Stimulated activated CD4-positive, alpha-beta T cell treated with anti-CD3 and anti-CD28 coated beads, TNF-alpha, amount 100 ng/mL, for 24 hours (primary cell): ENCODE data around the gene PPP1R11.
A peak's percentile ranks its signal among the peaks of the same experiment; 100 is the strongest.
"Not testable (repeated sequence)": the region's sequence is repeated elsewhere in the genome, so short reads cannot be mapped to it uniquely, and the experiment has no call there.

Experiments
- DNase-seq, 3 experiments: peaks; one replicate each; pipeline ENCODE4 v3.0.0-alpha.2; 2020; ENCODE audit warnings: low read depth in 3 of 3

The PPP1R11 gene, protein sequence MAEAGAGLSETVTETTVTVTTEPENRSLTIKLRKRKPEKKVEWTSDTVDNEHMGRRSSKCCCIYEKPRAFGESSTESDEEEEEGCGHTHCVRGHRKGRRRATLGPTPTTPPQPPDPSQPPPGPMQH

DNA sequence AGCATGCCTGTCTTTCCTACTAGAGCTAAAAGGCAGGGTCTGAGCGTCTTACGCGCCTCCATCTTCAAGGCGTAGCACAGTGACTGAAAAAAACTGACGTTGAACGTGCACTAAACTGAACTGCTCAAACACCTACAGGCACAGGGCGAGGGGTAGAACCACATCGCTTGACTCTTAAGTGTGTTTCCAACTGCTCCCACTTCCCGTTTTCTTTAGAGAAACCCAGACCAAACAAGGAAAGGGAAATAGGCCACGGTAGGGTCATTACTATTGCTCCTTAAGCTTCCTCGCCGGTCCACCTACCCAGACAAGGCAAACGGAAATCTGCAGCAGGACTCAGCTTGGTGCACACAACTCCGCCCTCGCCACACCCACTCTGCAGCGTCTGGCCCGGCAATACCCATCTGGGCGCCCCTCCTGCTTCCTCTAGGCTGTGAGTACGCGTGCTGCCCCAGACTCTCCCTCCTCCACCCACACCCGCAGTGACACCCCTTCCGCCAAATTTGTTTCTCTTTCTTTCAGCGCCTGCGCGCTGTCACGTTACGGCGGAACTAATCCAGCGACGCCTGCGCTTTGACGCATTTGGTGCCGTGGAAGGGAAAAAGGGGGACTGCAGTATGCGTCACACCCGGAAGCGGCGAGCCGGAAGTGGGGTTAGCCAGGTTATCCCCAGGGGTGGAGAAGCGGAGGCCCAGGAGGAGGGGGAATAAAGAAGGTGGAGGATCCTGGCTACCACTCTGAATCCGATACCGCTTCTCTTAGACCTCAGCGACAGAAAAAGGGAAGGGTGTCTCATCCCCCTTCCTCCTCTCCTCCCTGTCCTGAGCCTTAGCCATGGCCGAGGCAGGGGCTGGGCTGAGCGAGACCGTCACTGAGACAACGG, at the start of gene PPP1R11:
Gene PPP1R11, plus strand, starts transcription at position 622 of the 883 bp plus-strand sequence. Its CDS starts 213 bp downstream, at position 835.
- DNase-seq, result peak; percentile 98 to 99 (median 99)

DNA sequence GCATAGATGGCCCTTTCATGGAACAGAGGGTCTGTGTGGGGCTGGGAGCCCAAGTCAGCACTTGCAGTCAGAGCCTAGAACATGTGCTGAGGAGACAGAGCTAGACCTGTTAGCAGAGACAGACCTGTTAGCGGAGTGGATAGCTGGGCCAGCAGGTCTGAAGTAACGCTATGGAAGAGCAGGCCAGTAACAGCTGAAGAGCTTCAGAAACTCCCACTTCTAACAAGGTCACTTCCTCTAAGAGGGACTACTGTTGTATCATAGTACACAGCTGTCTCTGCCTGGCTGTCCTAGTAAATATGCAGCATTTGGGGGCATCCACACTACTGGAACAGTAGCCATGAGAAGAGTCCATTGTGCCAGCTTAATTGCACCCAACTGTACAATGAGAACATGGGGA, 47.2 kb upstream of the PPP1R11 start:
- DNase-seq, result no peak

DNA sequence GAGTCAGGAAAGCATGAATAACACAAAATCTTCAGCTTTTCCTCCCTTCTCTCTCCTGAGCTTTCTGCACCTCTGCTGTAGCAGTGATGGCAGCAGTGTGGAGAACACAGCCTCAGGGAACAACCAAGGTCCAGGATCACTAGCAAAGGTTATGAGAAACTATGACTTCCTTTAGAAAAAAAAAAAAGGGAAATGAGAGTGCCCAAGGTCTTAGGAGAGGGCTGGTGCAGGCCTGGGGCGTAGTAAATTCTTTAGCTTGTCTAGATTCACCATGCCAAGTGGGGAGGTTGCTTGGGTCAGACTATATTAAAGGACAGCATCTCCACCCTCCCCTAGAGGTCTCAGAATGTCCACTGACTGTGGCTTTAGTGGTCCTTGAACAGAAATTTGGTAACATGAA, 46.4 kb upstream of the PPP1R11 start:
- DNase-seq, result no peak

DNA sequence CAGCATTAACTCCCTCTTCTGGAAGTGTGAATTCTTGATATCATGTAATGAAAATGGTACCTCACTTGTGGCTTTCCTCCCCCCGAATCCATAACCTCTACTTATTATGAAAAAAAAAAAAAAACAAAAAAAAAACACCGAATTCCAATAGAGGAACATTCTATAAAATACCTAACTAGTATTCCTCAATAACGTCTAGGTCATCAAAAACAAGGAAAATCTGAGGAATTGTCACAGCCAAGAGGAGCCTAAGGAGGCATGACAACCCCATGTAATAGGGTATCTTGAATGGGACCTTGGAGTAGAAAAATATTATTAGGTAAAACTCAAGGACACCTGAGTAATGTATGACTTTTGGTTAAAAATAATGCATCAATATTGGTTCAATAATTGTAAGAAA, 44.8 kb upstream of the PPP1R11 start:
- DNase-seq, result no peak

DNA sequence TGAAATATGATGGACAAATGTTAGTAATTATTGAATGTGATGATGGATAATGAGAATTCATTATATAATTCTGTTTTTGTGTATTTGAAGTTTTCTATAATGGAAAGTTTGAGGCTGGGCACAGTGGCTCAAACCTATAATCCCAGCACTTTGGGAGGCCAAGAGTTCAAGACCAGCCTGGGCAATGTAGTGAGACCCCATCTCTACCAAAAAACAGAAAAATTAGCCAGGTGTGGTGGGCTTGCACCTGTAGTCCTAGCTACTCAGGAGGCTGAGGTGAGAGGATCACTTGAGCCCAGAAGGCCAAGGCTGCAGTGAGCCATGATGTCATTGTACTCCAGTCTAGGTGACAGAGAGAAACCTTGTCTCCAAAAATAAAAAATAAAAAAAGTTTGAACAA, 44.3 kb upstream of the PPP1R11 start:
- not testable (repeated sequence) for DNase-seq

DNA sequence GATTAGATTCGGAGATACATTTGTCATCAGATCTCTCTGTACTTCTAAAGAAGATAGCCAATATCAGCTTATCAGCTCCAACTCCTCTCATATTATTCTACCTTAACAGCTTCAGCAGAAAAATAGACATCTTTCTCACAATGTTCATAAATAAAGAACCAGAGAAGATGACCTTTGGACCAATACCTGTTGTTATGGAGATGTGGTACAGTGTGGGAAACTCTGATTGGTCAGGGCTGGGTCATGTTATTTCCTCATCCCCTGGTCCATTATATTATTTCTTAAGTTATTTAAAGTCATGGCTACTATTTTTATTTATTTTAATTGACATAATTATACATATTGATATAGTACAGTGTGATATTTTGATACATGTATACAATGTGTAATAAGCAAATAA, 41.8 kb upstream of the PPP1R11 start:
- no peak for DNase-seq

DNA sequence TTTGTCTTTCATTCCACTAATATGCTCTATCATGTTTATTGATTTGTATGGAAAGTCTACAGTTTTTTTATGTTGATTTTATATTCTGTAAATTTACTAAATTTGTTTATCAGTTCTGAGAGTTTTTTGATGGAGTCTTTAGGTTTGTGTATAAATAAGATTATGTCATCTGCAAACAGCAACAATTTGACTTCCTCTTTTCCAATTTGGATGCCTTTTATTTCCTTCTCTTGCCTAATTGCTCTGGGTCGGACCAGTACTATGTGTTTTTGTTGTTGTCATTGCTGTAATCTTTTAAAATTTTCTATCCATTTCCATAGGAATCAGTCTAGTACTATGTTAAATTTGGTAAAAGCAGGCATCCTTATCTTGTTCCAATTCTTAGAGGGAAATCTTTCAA, 37.4 kb upstream of the PPP1R11 start:
- no peak for DNase-seq

DNA sequence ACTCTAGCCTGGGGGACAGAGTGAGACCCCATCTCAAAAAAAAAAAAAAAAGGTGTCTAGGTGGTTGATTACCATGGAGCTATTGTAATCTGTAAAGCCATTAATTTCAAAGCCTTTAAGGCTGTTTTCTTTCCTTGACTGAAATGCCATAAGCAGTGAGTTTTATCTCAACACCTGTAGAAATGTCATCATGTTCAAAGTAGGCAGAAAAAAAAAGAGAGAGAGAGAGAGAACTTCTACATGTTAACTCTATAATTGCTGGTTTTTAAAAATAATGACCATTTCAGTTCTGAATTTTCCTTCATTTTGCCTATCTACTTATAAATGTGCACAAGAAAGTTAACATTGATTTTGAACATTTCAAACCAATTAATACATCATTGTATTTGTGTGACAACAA, 35.6 kb upstream of the PPP1R11 start:
- no peak for DNase-seq

DNA sequence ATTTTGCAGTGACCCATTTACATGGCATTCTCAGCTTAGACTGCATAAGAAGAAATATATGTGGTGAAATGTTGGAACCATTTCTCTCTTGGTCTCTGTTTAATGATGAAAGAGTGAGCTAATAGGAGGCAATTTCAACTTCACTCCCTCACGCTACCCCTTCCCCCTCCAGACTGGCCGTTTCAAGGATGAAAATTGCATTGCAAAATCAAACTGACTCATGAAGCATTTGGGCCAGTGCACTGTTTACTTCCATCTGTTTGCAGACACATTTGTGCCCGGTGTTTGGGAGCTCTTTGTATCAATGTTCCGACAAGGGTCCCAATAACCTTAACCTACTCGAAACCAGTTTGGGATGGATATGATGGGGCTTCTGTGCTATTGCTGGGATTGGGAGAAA, 33.6 kb upstream of the PPP1R11 start:
- DNase-seq, result not testable (repeated sequence)

DNA sequence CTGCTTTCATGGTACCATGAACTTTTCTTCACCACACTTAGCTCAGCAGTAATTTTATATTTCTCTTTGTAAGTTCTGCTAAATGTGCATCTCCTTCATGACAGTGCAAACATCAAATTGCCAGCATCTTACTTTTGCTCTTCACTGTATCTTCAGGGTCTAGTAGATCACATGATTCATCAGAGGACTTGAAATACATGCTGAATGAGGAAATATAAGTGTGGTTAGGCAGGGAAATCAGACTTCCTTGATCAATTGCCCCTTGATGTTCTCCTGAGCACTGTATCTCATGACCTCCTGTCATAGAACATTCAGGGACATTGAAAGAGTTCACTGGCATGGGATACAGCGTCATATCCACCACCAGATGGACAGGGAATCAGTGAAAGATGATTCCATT, 31.2 kb upstream of the PPP1R11 start:
- DNase-seq, result no peak

DNA sequence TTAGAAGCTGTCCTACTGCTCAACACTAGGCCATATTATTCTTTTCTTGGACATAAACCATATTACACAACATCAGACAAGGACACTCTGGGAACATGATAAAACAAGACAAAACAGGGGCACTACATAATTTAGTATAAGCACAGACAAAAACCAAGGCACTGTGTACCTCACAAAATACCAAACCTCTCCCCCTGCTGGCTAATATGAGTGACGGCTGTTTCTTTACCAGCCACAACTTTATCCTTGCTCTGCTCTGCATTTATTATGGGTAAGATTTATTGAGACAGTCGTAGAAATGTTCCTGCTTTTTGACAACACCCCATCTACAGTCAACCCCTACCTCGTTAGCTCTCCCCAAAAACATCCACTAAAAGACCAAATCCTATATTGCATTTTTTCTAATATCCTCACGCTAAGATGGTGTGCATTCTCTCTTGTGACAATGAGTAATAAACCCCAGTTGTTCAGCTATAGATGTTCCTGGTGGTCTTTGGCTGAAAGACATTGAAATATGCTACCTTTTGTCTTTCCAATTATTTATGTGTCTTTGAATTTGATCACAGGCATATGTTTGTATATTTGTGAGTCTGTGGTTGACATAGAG, 29.7 kb upstream of the PPP1R11 start:
- DNase-seq, result no peak

DNA sequence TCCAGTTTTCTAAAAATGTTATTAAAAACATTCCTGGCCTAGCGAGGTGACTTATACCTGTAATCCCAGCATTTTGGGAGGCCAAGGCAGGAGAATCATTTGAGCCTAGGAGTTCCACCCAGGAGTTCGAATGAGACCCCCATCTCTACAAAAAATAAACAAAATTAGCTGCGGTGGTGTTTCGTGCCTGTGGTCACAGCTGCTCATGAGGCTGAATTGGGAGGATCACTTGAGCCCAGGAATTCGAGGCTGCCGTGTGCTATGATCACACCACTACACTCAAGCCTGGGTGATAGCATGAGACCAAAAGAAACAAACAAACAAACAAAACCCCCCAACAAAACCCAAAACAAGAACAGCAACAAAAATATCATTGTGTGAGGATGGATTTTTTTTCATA, 25.8 kb upstream of the PPP1R11 start:
- DNase-seq, result no peak

DNA sequence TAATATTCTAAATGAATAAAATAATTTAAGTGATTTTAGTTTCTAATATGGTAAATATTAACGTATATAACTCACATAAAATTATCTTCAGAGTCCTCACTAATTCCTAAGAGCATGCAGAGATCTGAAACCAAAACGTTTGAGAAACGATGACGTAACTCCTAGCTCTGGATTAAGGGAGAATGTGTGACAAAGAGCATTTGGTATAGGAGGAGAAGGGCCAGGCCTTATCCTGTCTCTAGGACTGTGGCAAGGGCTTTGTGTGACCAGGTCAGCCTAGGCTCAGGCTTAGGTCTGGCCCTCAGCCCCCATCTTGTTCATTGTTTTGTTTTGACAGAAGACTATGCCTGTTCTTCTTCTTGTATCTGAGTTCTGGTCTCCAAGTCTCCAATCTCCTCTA, 25.2 kb upstream of the PPP1R11 start:
- no peak for DNase-seq

DNA sequence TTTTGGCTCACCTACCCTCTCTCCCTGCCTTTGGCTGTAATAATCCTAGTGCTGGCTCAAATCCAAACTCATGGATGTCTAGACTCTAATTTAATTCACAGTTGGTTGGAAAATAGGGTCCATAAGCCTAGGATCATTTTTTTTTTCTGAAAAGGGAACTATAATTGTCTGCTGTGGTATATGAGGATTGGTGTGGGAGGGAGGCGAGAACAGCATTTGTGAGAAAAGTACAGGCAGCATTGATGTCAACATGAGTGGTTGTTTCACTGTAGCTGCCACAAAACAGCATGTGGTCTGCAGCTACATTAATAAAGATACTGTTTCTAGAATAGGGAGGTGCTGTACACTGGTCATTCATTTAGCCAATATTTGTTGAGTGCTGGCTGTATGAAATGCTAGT, 24.5 kb upstream of the PPP1R11 start:
- no peak for DNase-seq

DNA sequence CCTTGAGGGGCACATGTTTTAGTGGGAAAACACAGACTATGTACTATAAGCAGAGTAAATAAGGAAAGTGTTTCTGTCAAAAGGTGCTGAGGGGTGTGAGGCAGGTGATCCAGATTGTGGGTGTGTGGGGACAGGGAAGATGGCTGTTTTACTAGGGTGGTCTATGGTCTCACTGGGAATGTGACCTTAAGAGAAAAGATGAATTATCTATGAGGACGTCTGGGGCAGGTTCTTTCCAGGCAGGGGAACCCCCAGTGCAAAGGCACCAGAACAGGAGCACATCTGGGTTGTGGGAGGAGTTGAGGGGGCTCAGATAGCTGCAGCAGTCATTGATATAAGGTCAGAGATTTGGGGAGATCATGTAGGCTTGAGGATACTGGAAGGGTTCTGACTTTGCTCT, 24.1 kb upstream of the PPP1R11 start:
- no peak for DNase-seq

DNA sequence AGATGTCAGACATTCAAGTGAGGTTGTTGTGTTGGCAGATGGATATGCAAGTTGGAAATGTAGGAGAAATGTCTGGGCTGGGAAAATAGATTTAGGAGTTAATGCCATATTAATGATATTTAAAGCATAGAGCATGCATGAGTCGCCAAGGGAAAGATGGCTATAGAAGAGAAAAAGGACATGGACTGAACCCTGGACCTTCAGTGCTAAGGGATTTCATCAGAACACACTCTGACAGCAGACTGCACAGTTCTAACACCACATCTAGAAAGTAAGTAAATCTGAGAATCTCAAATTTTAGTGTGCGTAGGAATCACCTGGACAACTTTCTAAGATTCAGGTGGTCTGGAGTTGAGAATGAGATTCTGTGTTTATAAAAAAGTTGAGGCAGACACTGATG, 23.3 kb upstream of the PPP1R11 start:
- DNase-seq, result no peak

DNA sequence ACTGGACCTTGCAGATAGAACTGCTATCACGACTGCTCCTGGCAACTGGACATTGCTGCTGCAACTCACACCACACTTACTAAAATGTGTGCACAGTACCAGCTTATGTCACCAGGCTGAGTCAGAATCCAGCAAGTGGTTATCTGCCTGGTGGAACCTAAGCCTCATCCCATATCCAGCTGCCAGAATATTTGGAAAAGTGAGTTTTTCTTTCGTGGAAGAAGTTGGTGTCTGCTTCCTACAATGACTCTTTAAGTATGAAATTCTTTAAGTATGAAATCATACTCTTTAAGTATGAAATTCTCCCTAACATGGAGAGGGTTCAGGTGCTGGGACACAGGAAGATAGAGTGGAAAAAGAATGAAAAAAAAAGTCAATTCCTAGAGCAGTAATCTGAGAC, 22.4 kb upstream of the PPP1R11 start:
- DNase-seq, result no peak

DNA sequence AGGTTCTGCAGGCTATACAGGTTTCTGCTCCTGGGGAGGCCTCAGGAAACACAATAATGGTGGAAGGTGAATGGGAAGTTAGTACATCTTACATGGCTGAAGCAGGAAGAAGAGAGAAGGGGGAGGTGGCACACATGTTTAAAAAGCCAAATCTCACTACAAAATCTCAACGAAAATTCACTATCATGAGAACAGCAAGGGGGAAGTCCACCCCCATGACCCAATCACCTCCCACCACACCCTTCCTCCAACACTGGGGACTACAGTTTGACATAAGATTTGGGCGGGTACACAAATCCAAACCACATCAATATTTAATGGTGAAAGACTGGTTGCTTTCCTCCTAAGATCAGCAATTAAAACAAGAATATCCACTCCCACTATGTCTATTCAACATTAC, 19.8 kb upstream of the PPP1R11 start:
- DNase-seq, result no peak

DNA sequence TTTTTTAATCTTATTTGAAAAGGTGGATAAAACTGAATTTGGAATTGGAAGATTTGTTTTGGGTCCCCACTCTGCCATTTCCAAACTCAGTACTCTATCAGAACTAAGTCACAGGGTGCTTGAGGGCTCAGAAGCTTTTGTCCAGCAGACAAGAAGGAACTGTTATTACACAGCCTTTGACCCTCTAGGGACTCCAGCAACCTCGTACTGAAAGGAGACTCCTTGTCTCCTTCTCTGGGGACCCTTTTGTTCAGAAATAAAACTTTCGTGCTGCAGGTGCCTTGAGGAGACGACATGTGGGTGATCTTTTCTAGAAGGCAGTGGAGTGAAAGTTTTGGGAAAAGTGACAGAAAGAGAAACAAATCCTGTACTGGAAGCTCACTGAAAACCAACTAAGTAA, 13.3 kb upstream of the PPP1R11 start:
- DNase-seq, result no peak

DNA sequence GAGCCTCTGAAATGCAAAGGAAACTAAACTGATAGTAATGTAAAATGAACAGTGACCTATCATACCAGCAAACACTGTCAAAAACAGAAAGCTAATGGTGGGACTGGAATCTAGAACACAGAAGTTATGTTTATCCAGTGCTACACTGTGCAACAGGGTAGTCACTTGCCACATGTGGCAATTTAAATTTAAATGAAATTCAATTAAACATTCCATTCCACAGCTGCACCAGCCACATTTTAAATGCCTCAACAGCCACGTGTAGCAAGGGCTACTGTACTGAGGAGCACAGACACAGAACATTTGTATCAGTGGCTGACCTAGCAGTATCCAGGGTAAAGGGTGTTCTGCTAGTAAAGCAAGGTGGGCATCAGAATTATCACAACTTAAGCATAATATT, 11.5 kb upstream of the PPP1R11 start:
- DNase-seq, result no peak

DNA sequence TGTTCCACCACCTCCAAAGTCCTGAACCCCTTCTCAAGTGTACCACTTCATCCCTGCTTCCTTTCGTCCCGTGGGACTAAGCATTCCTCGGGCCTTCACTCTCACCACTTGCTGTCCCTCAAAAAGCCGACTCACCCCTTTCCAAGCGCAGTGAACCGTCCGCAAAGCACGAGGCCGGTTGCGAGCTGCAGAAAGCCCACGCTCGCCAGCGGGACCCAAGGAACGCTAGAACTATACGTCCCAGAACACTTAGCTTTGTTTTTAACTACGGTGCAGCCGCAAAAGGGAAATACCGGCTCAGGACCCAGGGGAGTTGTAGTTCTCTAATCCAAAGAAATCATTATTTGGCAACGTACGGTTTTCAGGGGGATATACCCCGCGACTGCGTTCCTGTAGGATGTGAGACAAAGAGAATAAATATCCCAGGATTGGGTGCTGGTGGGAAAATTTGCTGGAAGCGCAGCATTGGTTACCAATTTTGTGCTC, 6.3 kb upstream of the PPP1R11 start:
- no peak for DNase-seq

DNA sequence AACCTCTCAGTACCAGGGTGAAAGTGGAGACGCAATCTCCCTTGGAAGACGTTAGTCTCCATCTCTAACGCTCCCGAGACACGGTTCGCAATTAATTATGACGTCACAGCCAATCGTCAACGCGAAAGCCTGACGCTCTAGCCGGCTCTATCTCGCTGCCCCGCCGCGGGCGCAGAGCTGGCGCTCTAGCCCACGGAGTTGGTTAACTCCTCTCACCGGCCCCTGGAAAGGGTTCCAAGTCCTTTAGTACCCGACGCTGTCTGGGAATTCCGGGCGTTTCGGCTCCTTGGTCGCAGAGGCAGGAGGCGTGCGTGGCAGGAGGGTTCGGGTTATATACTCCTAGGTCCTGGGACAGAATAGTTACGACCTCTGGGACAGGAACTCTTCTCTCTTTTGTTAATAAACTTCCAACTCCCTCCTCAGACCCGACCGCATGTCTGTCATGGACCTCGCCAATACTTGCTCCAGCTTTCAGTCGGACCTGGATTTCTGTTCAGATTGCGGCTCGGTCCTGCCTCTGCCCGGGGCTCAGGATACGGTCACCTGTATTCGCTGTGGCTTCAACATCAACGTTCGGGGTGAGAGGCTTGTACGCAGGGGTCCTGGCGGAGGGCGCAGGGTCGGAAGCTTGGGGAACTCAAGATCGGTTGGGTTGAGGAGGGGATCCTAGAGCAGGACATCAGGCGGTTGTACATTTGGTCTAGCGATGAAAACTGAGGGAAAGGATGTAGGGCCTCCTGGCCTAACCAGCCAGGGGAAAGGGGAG, 5.7 kb upstream of the PPP1R11 start, which contains the start of gene POLR1H:
Gene POLR1H, plus strand, starts transcription at position 174 of the 766 bp plus-strand sequence. Its CDS starts 260 bp downstream, at position 434.
- peak; percentile 73 to 84 (median 83) for DNase-seq
